Measurements from ENCODE around the gene MICU1. TPM values are rescaled to one million over a fixed set of nuclear protein-coding genes. Genes with fewer than 3 reads are reported as not detected.
A peak's percentile ranks its signal among the peaks of the same experiment; 100 is the strongest.

MICU1 gene
- total and polyA plus RNA-seq, 2 experiments from 2014 or later: 27.5 to 52.3 TPM

DNA sequence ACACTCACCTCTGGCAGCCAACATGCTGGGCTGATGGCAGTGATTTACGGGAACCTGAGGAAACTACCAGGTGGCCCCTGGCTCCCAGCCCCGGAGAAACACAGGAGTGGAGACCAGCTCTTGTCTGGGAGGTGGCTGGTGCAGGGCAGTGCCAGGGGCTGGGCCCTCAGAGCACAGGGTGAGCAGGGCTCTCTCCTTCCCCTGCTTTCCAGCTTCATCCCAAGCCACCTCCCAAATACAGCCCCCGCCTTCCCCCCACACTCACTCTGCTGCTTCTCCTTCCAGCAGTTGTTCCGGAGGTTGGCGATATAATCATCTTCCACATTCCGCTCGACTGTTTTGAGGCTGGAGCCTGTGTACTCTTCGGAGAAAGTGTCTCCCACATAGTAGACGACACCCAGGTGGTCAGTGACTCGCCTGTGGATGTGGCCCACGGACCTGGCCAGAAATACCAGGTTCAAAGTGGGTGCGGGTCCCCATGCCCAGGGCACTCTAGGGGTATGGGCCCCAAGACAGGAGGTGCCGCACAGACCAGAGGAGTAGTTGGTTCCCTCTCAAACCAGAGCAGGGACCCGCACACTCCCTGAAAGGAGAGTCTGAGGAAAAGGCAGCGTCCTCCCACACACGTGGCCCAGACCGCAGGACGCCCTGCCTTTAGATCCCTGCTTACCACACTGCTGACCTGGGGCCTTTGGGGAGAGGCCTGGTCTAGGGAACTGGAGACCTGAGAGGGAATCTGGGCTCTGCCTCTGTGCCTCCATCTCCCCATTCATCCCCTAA lies 289.4 kb downstream of the MICU1 start (continued):
- TF ChIP-seq ZNF114 (CRISPR knock-in tag; IDR thresholded peaks at IDR 0.05): no peak
- no peak for TF ChIP-seq STAT1 (IDR thresholded peaks at IDR 0.05; ENCODE audit: unreplicated experiment)
- TF ChIP-seq, protein P1, sequence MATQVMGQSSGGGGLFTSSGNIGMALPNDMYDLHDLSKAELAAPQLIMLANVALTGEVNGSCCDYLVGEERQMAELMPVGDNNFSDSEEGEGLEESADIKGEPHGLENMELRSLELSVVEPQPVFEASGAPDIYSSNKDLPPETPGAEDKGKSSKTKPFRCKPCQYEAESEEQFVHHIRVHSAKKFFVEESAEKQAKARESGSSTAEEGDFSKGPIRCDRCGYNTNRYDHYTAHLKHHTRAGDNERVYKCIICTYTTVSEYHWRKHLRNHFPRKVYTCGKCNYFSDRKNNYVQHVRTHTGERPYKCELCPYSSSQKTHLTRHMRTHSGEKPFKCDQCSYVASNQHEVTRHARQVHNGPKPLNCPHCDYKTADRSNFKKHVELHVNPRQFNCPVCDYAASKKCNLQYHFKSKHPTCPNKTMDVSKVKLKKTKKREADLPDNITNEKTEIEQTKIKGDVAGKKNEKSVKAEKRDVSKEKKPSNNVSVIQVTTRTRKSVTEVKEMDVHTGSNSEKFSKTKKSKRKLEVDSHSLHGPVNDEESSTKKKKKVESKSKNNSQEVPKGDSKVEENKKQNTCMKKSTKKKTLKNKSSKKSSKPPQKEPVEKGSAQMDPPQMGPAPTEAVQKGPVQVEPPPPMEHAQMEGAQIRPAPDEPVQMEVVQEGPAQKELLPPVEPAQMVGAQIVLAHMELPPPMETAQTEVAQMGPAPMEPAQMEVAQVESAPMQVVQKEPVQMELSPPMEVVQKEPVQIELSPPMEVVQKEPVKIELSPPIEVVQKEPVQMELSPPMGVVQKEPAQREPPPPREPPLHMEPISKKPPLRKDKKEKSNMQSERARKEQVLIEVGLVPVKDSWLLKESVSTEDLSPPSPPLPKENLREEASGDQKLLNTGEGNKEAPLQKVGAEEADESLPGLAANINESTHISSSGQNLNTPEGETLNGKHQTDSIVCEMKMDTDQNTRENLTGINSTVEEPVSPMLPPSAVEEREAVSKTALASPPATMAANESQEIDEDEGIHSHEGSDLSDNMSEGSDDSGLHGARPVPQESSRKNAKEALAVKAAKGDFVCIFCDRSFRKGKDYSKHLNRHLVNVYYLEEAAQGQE (IDR thresholded peaks at IDR 0.05; ENCODE audit: unreplicated experiment): no peak

DNA sequence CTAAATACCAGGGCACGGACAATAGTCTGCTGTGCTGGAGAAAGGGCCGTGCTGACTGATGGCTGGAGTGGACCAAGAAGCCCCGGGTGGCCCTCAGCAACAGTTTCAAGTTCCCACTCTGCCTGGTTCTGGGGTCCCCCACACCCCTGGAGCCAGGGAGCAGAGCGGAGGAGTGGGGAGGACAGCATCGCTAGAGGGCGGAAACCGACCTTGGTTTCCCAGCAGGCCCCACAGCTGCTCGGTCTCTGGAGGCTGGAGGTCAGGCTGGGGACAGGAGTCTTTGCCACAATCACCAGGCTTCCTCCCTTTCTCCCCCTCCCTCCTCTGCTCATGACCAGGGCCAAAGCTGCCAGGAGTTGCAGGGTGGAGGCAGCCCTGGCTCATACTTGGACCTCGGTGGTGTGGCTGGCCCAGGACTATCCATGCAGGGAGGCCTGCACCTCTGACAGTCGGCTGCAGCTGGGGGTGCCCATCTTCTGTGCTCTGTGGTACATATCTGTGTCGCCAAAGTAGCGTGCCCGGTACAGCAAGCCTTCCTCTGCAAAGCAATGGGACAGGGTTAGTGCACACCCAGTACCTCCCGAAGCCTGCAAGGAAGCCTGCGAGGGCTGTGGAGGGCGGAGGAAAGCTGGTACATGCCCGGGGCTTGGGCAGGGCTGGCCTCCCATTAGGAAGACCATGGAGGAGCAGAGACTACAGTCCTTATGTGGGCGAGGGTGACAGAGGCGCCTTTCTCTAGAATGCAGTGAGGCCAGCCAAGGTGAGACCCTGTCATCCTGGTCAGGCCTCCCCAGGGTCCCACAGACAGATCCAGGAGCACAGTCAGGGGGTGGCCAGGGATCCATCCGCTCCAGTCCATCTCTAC lies 290.3 kb downstream of the MICU1 start:
- ATAC-seq (no peak), DNase-seq (ENCODE audit: low spot score) (no peak)
- peaks cover 4% of the 10 kb centered on the region; the same call in 1 of the 2 replicates for H3K36me3 ChIP-seq (ENCODE audit: insufficient read depth)
- Mint-ChIP-seq H3K36me3 (ENCODE audit: low read depth) (peaks cover 44% of the 10 kb centered on the region; the same call in 2 of the 3 replicates), H3K4me3 (no peak overlapping the region), H3K27me3 (ENCODE audit: insufficient read depth, low read depth, poor library complexity) (peaks cover 16% of the 10 kb centered on the region), H3K27ac (no peak overlapping the region), H3K4me1 (peaks cover 37% of the 10 kb centered on the region), H3K9me3 (no peaks in the 10 kb centered on the region)
- H3K27me3 ChIP-seq (ENCODE audit: insufficient read depth): no peaks in the 10 kb centered on the region
- H3K27ac ChIP-seq (ENCODE audit: low read depth): peak overlapping the region; percentile 45; the same call in 1 of the 2 replicates
- H3F3A ChIP-seq (replicated peaks; ENCODE audit: low read depth): peaks cover 16% of the 10 kb centered on the region; the same call in 1 of the 2 replicates
- H2AFZ ChIP-seq: no peak overlapping the region
- H3K4me2 ChIP-seq: no peak overlapping the region
- H3K79me2 ChIP-seq (replicated peaks; ENCODE audit: insufficient read depth): no peaks in the 10 kb centered on the region
- H4K20me1 ChIP-seq (replicated peaks; ENCODE audit: insufficient read depth): 0 out of 2 replicates have a peak, but pooled peaks cover 3% of the 10 kb centered on the region
- H3K9me2 ChIP-seq (ENCODE audit: insufficient read depth): no peaks in the 10 kb centered on the region
- H3K4me1 ChIP-seq (ENCODE audit: insufficient read depth): peaks cover 16% of the 10 kb centered on the region; the same call in 1 of the 2 replicates
- no peak overlapping the region for H3K4me3 ChIP-seq
- TF ChIP-seq ZNF114 (CRISPR knock-in tag; IDR thresholded peaks at IDR 0.05) (no peak), STAT1 (IDR thresholded peaks at IDR 0.05; ENCODE audit: unreplicated experiment) (no peak)

DNA sequence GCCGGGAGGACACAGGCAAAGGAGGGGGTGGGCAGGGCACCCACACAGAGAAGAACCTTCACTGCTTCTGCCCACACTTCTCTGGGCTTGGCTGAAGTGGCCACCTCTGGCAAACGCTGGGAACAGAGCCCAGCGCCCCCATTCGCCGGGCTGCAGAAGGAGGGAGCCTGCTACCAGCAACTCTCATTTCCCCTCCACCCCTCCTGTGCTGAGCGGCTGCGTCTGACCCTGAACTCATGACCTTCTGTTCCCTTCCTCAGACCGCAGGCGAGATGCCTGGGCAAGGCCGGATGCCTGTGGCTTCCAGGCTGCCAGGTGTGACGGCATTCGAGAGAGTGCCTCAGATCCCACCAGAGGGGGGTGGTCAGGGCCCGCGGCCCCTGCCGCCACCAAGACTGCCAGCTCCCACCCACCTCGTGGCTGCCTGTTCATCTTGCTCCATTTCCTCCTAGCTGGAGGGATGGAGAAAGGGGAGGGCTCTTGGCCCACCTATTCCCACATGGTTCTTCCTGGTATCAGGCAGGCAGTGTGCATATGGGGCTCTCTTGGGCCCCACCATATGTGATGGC lies 291.0 kb downstream of the MICU1 start:
- ATAC-seq: no peak
- Mint-ChIP-seq H3K27me3 (ENCODE audit: insufficient read depth, low read depth, poor library complexity) (peaks cover 19% of the 10 kb centered on the region), H3K4me3 (no peak overlapping the region), H3K36me3 (ENCODE audit: low read depth) (peaks cover 40% of the 10 kb centered on the region; the same call in 2 of the 3 replicates), H3K27ac (no peak overlapping the region), H3K9me3 (no peaks in the 10 kb centered on the region; the same call in 2 of the 3 replicates), H3K4me1 (peaks cover 44% of the 10 kb centered on the region)
- Histone ChIP-seq H3K4me2 (no peak overlapping the region), H3K9me2 (ENCODE audit: insufficient read depth) (no peaks in the 10 kb centered on the region), H3F3A (replicated peaks; ENCODE audit: low read depth) (peaks cover 16% of the 10 kb centered on the region), H3K36me3 (ENCODE audit: insufficient read depth) (peaks cover 4% of the 10 kb centered on the region; the same call in 1 of the 2 replicates), H3K4me1 (ENCODE audit: insufficient read depth) (peaks cover 16% of the 10 kb centered on the region; the same call in 1 of the 2 replicates), H3K79me2 (replicated peaks; ENCODE audit: insufficient read depth) (no peaks in the 10 kb centered on the region), H4K20me1 (replicated peaks; ENCODE audit: insufficient read depth) (0 out of 2 replicates have a peak, but pooled peaks cover 3% of the 10 kb centered on the region), H2AFZ (no peak overlapping the region), H3K27ac (ENCODE audit: low read depth) (peak overlapping the region; percentile 45; the same call in 1 of the 2 replicates), H3K4me3 (no peak overlapping the region), H3K27me3 (ENCODE audit: insufficient read depth) (no peaks in the 10 kb centered on the region)
- DNase-seq (ENCODE audit: low spot score): peak; percentile 43
- TF ChIP-seq EZH2phosphoT487 (IDR thresholded peaks at IDR 0.05; ENCODE audit: unreplicated experiment) (no peak), STAT1 (IDR thresholded peaks at IDR 0.05; ENCODE audit: unreplicated experiment) (no peak)
- TF ChIP-seq, protein P2, sequence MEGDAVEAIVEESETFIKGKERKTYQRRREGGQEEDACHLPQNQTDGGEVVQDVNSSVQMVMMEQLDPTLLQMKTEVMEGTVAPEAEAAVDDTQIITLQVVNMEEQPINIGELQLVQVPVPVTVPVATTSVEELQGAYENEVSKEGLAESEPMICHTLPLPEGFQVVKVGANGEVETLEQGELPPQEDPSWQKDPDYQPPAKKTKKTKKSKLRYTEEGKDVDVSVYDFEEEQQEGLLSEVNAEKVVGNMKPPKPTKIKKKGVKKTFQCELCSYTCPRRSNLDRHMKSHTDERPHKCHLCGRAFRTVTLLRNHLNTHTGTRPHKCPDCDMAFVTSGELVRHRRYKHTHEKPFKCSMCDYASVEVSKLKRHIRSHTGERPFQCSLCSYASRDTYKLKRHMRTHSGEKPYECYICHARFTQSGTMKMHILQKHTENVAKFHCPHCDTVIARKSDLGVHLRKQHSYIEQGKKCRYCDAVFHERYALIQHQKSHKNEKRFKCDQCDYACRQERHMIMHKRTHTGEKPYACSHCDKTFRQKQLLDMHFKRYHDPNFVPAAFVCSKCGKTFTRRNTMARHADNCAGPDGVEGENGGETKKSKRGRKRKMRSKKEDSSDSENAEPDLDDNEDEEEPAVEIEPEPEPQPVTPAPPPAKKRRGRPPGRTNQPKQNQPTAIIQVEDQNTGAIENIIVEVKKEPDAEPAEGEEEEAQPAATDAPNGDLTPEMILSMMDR (conservative IDR thresholded peaks at IDR 0.05; ENCODE audit: low read depth in 2 of 2): peak in 1 of 2 experiments; percentile 23; a peak in 1 of 4 replicates
- TF ChIP-seq, protein P3, sequence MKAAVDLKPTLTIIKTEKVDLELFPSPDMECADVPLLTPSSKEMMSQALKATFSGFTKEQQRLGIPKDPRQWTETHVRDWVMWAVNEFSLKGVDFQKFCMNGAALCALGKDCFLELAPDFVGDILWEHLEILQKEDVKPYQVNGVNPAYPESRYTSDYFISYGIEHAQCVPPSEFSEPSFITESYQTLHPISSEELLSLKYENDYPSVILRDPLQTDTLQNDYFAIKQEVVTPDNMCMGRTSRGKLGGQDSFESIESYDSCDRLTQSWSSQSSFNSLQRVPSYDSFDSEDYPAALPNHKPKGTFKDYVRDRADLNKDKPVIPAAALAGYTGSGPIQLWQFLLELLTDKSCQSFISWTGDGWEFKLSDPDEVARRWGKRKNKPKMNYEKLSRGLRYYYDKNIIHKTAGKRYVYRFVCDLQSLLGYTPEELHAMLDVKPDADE (IDR thresholded peaks at IDR 0.05): no peak

Data from GM23338 (cell line).